NOMO-1 (cell line): ENCODE data around the gene PAX6.

Experiments
- DNase-seq, 2 experiments: peaks; one replicate each; lab custom pipeline; 2025; ENCODE audit not compliant: unreplicated experiment in 2 of 2; lab: John Stamatoyannopoulos, UW

Gene PAX6

DNA sequence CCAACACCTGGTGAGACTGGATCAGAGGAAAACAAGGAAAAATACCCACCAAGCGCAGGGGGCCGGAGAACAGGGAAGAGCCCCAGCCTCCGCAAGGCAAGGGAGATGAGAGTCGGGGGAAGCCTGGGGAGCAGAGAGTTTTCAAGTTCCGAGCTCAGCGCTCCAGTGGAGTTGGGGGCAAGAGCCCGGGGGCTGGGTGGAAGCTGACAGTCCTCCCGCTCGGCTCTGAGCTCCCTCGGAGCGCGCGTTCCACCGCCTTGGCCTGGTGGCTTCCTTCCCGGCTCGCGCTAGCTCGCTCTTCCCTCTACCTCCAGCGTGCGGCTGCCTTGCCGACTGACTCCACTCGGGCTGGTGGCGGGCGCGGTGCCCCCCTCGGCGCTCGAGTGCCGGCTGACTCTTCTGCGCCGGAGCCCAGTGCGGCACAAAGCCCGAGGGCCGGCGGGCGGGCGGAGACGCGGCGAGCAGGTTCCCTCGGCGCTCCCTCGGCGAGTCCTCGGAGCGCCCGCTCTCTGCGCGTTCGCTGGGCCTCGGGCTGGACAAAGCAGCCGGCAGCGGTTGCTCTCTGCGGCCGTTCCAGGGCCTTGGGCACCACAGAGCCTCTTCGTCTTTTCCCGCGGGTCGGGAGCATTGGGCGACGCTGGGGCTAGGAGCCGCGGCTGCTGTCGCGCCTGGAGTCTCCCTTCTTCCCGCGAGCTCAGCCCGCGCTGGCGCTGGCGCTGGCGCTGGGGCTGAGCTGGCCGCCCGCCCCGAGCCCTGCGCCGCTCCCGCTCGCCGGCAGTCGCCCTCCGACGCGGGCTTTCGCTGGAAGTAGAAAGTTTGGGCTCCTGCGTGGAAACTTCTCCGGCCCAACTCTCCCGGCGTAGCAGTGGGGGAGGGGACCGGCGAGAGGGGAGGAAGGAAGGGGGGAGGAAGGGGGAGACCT is 1.0 kb downstream of the PAX6 start:
- no peak for DNase-seq

DNA sequence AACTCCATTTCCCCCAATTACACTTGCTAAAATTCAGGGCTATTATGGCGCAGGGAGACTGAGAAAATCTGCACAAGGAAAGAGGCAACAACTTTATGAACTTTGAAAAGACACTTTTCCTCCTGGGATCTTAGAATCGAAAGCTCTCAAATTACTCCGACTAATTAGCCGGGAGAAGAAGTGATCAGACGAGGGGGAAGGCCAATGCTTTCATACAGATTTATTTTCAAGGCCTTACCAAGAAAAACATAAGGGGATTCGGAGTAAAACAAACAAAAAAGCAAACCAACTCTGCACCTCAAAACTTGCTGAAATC is 1.6 kb downstream of the PAX6 start:
- DNase-seq, result no peak

DNA sequence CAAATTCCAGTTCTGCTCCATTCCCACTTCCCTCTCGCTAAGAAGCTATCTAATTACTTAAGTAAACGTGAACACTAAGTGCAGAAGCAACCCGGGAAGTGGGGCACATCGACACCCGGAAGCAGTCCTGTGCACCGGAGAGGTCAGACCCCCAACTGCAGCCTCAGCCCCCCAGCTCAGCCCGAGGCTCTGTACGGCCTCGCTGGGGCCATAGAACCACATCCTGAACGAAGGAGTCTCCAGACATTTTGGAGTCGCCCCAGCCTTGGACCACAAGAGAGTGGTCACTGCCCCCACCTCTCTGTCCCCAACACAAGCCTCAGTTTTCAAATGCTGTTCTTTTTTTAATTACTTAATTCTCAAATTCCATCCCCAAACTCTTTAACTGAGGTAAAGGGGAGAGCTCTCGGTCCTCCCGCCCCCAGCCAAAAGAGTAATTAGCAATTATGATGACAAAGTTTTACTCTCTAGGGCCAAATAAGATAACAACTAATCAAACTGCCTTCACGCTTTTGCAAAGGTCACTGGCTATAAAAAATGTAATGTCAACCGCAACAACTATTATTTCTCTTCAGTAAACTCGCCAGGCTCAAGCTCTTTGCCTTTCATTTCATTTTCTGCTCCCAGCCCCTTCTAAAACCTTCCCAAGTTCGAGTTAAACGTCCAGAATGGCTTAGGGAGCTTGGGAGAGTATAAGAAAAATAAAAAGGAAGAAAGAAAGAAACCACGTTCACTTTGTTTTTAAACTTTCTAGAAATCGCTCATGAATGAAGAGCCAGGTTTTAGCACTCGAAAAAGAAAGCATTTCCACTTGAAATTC is 2.2 kb downstream of the PAX6 start:
- no peak for DNase-seq

DNA sequence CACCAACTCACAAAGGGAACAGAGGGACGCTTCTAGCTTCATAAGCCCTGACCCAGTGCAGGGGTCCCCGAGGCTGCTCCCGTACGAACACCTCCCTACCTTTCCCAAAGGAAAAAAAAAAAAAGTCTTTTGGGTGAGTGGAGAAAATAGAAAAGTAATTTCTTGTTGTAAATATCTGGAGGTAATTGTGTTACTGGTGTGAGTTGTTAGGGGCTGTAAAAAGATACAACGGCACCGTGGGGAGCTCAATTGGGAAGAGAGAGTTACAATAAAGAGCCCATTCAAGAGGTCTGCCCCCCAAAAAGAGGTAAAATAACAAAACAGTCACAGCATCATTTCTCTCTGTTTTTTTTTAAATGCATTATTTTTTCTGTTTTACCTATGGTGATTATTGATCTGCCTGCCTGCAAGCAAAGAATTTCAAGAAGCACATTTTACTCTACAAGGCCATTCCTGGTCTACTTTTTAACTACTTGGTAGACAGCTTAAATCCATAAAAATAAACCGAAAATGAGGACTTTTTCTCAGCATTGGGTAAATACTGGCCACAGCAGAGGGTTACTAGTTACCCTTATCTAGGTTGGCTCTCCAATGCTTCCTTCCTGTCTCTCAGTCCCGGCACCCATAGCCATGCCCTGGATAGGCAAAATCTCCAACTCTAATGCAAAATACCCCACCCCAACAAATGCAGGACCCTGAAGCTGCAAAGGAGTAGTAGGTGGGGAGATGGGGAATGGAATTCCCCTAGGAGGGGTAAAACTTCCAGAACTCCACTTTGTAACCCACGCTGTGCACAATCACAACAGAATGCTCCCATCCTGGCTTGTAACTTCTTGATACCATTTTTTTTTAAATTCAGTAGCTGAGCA is 3.1 kb downstream of the PAX6 start:
- DNase-seq, result no peak

DNA sequence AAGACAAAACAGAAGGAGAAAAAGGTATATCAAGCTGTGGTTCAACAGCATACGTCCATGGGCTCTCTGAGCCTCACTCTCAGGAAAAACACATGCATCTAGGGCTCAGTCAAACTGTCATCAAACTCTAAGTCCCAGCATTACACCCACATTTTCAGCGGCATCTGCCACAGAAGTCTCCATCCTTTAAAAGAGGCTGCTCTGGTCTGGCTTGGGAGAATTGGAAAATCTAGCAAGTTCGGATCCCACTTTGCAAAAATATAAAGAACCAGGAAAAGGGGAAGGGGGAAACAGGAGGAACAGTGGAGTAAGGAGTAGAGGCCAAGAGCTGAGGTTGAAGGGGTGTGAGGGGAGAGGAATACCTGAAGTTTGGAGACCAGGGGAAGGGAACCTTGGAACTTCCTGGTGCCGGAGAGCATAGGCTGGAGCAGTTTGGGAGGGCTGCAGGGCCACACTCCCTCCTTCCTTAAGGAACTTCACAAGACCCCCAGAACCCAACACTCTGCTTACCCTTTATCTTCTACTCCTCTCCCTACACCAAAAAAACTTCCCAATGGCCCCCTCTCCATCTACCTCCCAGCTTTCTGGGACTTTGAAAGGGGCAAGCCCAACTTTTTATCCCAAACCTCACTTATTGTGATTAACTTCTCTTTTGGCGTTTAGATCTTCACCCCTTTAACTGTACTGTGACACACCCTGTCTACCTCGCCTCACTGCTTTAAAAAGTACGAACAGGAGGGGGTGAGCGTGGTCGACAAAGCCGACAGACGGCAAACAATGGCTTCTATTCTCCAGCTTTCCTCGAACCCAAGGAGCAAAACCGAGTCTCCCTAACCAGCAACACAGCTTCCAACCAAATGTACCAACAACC is 4.0 kb downstream of the PAX6 start:
- DNase-seq, result no peak

DNA sequence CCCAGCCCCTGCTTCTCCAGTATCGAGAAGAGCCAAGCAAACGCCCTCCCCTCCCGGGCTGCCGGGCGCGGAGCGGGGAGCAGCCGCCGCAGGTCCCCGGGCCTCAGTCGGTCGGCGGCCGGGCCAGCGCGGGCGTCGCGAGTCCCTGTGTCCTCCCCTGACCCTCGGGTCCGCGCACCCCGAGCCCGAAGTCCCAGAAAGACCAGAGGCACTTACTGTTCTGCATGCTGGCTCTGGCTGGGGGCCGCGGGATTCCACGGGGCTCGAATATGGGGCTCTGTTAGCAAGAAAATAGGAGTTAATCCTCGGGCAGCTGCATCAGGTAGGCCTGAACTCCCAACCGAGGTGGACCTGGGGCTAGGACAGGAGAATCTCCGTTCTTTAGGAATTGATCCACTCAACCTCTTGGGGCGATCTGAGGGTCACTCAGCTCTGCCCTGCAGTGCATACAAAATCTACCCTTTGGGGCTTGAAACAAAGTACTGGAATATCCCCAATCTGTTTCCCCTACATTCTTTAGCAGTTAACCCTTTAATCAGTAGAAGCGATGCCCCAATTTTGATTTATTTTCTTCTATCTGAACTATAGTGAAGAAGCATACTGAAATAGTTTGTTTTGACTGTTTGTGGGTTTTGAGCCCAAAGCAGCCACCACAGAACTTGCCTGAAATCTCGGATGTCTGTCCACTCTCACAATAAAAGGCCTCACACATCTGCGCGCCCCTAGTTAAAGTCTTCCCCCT is 4.8 kb downstream of the PAX6 start:
- no peak for DNase-seq

DNA sequence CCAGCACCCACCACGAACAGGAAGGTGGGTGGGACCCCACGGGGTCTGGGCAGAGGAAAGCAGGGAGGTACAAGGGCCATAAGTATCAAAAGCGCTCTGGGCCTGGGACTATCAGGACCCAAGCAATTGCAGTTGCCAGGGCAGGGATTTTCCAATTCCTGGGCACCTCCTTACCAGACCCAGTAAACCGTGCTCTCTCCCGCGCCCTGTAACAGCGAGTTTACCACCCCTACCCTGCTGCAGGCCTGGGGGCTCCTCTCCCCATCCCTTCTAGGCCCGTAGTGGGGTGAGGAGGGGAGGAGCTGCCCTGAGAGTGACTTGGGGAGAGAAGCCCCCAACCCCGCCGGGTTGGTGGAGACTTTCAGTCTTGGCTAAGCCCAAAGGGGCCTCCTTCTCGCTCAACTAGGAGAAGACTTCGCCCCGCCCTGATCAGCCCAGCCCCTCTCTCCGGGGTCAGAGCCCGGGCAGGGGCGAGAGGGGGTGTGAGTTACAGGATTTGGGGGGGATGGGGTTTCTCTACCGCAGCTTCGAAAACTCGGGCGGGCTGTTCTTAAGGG is 5.4 kb downstream of the PAX6 start:
- no peak for DNase-seq

DNA sequence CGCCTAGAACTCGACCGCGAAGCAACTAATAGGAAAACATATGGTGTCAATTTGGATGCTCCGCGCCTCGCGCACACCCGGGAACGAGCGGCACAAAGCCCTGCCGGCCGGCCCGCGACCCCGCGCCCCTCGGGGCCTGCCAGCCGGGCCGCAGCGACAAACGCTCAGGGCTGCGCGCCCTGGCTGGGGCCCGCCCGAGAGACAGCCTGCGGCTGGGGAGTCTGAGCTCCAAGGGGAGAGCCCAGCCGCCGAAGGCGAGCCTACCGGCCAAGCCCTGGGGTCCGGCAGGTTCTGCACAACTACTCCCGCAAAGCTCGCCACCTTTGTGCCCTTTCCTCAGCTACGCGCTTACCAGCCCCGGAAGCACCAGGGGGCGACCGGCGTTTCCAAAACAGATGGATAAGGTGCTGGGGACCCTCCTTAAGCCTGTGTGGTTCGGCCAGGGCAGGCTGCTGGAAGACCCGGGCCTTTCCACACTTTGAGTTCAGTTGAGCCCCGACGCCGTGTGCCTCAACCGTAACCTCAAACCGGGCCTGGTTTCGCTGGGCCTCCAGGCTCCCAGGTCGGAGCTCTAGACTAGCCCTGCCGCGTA is 6.0 kb downstream of the PAX6 start:
- no peak for DNase-seq

DNA sequence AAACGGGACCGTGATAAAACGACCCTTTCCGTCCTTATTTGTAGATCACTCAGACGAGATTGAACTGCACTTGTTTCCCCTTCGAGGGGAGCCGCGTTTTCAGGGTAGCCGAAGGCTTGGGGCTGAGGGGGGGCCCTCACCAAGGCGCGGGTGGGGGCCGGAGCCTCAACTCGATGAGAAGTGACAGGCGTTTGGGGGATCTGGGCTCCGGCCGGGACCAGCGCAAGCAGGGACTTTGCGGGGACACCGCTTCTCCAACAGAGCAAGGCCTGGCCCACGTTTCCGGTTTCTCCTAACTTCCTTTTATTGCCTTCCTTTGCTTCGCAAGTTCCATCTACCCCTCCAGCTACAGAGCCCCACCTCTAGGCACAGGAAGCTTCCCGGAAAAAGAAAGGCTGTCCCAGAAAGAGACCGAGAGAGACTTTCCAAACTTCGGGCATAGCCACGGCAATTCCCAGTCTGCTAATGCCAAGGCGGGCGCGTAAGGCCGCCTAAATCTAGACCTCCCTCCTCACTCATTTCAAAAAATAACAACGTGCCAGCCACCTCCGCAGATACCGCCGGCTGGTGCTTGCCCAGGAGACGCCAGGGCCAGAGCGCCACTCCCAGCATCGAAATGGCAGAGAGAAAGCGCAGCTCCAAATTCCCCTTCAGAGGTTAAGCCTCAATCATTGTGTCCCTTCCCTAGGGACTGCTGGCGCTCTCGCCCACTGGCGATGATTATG is 6.6 kb downstream of the PAX6 start:
- DNase-seq, result no peak

DNA sequence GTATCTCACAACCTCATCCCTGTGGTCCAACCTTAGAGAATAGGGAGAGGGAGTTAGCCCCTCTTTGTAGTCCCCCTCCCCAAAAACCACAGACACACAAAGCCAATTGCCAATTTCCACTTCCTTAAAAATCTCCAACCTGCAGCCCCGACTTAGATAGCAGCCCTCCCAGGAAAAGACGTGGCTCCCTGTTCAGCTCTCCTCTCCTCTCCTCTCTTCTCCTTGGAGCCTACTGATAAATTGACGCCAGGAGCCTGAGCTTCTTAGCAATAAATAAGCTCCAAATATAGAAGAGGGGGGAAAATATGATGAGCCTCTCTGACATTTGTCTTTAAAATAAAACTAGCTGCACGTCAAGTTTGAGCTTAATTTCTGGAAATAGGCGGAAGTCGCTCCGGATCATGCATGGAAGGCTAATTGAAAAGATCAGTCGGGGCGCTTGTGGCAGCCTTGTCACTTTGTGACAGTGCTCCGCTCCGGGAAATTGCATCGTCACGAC is 7.3 kb downstream of the PAX6 start:
- DNase-seq, result no peak

DNA sequence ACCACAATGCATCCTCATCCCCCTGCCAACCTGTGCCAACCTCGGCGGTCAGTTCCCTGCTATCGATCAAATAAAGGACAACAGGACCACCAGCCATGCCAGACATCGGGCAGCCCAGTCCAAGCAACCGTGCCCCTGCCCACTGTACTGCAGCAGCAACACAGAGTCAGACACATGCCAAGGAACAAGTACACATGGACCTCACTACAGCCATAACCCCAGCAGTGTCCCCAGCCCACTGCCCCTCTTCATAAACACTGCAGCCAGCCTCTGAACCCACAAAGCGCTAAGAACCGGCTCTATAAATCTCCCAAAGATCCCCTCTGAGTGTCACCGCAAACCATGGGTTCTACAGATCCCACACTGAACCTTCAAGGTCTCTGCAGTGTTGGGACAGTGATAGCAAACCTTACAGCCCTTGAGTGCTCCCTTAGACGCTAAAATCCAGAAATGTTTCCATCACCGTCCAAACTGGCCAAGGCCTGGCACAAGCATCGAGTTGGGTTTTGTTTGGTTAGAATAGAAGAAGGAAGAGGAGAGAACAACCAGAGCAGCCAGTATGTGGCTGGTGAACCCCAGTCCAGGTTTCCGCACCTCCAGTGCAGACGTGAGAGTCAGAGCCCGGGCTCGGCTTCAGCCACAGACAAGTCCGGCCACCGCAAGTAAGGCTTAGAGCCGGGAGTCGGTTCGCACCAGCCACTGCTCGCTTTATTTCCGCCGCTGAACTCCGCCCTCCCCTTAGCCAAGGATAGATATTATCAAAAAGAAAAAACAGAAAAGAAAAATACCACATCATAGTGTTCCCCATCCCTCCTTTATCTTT is 7.9 kb downstream of the PAX6 start:
- no peak for DNase-seq

DNA sequence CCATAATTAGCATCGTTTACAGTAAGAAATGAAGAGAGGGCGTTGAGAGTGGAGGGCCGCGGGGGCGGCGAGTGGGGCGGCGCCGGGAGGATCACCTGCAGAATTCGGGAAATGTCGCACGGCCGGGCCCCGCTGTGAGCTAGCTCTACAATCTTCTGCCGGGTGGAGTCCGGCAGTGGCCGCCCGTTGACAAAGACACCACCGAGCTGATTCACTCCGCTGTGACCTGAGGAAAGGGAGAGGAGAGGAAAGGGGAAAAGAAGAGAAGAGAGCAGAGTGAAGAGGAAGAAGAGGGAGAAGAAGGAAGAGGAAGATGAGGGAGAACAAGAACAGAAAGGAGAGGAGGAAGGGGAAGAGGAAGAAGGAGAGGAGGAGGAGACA is 8.5 kb downstream of the PAX6 start:
- no peak for DNase-seq

DNA sequence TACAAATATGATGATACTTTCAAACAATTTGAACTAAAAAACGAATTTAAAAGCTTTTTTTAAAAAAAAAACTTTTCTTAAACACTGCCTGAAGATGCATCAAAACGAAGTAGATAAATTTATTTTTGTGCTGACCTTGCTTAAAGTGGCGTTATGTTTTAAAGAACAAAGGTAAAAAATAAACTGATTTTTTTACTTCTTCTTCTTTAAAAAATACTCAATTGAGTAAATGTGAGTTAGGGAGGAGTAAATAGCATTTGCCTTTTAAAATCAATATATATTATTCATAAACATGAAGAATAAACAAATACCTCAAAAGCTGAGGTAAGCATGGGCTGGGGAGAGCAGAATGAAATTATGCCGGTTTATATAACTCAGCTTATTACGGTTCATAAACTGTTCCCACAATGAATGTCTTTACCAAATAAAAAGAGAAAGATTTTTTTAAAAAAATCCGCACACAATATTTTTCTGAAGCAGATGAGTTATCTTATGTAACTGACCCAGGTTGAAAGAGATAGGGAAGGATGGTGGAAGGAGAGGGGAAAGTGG is 9.0 kb downstream of the PAX6 start:
- DNase-seq, result no peak

DNA sequence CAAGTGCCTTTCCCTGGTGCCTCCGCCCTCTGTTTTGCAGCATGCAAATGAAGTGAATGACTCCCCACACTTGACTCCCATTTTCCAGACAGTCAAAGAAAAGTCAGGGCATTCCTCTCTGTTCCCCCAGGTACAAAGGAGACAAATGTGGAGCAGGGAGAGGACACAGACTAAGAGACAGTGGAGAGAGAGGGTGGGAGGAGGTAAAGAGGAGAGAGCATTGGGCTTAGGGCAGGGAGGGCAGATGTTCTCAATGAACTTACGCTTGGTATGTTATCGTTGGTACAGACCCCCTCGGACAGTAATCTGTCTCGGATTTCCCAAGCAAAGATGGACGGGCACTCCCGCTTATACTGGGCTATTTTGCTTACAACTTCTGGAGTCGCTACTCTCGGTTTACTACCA is 9.8 kb downstream of the PAX6 start:
- DNase-seq, result no peak

DNA sequence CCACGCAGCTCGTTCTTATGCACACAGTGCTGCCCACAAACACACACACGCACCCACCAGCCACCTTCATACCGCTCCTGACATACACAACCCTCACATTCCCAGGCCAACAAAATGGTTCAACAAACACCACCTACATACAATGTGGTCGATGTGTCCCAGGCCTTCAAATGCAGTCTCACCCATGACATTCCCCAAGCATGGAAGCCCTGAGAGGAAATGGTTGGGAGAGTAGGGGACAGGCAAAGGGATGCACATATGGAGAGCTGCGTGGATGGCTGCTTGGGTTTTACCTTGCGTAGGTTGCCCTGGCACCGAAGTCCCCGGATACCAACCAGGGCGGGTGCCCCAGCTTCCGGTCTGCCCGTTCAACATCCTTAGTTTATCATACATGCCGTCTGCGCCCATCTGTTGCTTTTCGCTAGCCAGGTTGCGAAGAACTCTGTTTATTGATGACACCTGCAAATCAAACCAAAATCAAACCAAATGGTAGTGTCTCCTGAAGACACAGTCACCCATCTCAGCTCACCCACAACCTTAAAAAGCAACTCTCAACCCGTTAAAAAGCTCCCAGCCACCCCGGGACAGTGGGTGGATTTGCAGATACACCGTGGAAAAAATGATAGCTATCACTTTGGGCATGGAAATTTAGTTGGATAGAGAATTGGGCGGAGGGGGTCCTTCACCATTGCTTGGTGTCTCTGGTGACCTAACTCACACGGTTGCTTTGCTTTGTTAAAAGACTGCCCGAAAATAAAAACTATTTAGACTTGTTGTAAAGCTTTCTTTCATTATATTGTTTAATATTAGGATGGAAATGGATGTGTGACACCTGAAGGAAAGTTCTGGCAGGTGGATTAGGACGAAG is 10.5 kb downstream of the PAX6 start:
- DNase-seq, result no peak
